NCI-H1105 treated with DMSO at 0.1 percent for 48 hours (cell line): ENCODE results near the gene LGALS12.
A peak's percentile ranks its signal among the peaks of the same experiment; 100 is the strongest.
"Not testable (repeated sequence)": the region's sequence is repeated elsewhere in the genome, so short reads cannot be mapped to it uniquely, and the experiment has no call there.

ENCODE experiments used
- DNase-seq: peaks from one replicate; lab custom pipeline; 2025; lab: John Stamatoyannopoulos, UW

LGALS12 gene

GRCh38 chr11:63504933-63505586, 824 bp upstream of the LGALS12 start:
- no peak for DNase-seq

GRCh38 chr11:63506876-63507275, 992 bp downstream of the LGALS12 start:
- peak; percentile 31 for DNase-seq

GRCh38 chr11:63507511-63507910, 1.6 kb downstream of the LGALS12 start:
- DNase-seq, result no peak

- DNase-seq, result no peak
Measured at GRCh38 chr11:63508009-63508408, 2.1 kb downstream of the LGALS12 start.

GRCh38 chr11:63508745-63509144, 2.9 kb downstream of the LGALS12 start:
- DNase-seq, result no peak

- no peak for DNase-seq
Measured at GRCh38 chr11:63510360-63511047, 4.6 kb downstream of the LGALS12 start.

- no peak for DNase-seq
Measured at GRCh38 chr11:63511048-63511748, 5.3 kb downstream of the LGALS12 start.

DNA sequence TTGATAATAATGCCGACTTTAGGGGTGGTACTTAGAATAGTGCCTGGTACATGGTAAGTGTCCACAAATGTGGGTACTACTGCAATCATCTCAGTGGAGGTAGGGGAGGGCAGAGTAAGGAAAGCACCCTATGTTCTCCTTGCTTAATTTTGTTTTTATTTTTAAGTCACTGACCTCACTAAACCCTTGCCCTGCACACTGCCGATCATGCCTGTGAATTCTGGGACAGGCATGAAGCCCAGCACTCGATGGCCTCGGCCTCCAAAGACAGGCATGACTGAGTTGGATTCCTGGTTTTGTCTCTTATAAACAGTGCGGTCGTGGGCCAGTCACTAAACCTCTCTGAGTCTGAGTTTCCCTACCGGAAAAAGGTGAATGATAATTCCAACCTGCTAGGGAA, 6.9 kb downstream of the LGALS12 start:
- no peak for DNase-seq

GRCh38 chr11:63516109-63516508, 10.2 kb downstream of the LGALS12 start:
- DNase-seq, result no peak

- DNase-seq, result no peak
Measured at GRCh38 chr11:63517156-63517555, 11.3 kb downstream of the LGALS12 start.

GRCh38 chr11:63518548-63518947, 12.7 kb downstream of the LGALS12 start:
- no peak for DNase-seq

- DNase-seq, result no peak
Measured at GRCh38 chr11:63520606-63521170, 14.8 kb downstream of the LGALS12 start.

GRCh38 chr11:63521896-63522295, 16.0 kb downstream of the LGALS12 start:
- no peak for DNase-seq

DNA sequence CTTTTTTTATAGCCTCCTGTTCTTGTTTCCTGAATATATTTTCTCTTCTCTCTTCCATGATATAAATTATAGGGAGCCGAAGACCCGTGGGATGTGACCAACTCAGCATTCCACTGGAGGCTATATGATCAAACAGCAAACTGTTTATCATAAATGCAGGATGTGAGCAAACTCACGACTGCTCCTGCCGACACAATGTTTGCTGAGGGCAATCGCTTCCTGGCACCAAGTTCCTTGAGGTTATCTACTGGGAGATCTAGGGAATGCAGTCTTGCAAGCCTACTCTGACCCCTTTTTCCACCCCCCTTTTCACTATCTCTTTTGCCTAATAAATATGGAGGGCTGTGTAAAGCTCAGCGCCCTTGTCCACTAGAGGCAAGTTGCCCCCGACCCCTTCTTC, 17.3 kb downstream of the LGALS12 start:
- no peak for DNase-seq

DNA sequence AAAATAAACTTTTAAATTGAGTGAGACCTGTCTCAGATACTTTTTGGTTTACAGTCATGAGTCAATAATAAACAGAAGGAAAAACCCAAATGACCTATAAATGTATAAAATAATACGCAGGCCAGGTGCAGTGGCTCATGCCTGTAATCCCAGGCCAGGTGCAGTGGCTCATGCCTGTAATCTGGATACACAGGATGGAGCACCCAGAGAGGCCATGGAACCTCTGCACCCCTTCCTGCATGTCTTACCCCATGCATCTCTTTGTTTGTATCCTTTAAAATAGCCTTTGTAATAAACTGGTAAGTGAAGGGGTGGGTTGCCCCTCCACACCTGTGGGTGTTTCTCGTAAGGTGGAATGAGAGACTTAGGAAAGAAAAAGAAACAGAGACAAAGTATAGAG, 21.8 kb downstream of the LGALS12 start:
- DNase-seq, result no peak

- not testable (repeated sequence) for DNase-seq
Measured at GRCh38 chr11:63528156-63528555, 22.3 kb downstream of the LGALS12 start.

- DNase-seq, result not testable (repeated sequence)
Measured at GRCh38 chr11:63528729-63529278, 22.9 kb downstream of the LGALS12 start.

DNA sequence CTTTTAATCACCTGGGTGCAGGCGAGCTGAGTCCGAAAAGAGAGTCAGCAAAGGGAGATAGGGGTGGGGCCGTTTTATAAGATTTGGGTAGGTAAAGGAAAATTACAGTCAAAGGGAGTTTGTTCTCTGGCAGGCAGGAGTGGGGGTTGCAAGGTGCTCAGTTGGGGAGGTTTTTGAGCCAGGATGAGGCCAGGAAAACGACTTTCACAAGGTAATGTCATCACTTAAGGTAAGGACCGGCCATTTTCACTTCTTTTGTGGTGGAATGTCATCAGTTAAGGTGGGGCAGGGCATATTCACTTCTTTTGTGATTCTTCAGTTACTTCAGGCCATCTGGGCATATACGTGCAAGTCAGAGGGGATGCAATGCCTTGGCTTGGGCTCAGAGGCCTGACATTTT, 23.5 kb downstream of the LGALS12 start:
- not testable (repeated sequence) for DNase-seq

DNA sequence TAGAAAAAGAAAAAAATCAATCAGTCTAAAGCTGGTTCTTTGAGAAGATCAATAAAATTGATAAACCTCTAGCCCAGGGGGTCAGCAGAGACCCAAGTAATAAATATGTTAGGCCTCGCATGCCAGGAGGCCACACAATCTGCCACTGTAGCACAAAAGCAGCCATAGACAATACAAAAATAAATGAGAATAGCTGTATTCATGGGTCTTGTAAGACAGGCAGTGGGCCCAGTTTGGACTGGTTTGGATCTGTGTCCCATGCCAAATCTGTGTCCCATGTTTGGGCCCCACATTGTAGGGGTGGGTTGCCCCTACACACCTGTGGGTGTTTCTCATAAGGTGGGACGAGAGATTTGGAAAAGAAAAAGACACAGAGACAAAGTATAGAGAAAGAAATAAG, 24.1 kb downstream of the LGALS12 start:
- no peak for DNase-seq

DNA sequence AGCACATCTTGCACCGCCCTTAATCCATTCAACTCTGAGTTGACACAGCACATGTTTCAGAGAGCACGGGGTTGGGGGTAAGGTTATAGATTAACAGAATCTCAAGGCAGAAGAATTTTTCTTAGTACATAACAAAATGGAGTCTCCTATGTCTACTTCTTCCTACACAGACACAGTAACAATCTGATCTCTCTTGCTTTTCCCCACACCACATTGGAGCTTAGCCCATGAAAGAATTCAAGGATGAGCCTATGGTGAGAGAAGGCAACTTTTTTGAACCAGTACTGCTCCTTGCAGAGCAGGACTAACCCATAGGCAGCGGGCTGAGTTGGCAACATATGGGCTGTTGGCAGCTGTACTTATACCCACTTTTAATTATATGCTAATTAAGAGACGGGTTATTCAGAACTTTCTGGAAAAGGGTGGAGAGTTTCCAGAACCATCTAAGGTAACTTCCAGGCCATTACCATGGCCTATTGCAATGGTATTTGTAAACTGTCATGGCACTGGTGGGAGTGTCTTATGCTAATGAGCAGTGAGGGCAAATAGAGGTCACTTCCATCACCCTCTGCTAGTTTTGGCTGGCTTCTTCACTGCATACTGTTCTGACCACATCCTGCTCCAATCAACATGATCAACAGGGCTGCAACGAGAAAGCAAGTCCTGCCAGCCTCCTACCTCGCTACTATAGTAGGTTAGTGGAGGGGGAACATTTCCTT, 25.3 kb downstream of the LGALS12 start:
- not testable (repeated sequence) for DNase-seq

- no peak for DNase-seq
Measured at GRCh38 chr11:63532117-63532516, 26.2 kb downstream of the LGALS12 start.
